RWPE1 (cell line): ENCODE measurements around the gene CISD1.

Experiments
- CTCF ChIA-PET: fragments of 350-600 bp; sonication (Branson Sonifier 250); formaldehyde crosslinking; extraction: SDS; loops from one replicate; lab custom pipeline; 2021; lab: Yijun Ruan, JAX
- POLR2A ChIA-PET: fragments of 400-600 bp; formaldehyde crosslinking; extraction: SDS; loops from one replicate; lab custom pipeline; 2020; ENCODE audit warnings: antibody characterized with exemption; ENCODE audit not compliant: low non-redundant PET; lab: Yijun Ruan, JAX
- DNase-seq: peaks from one replicate; pipeline ENCODE4 v3.0.0; 2012; ENCODE audit warnings: low spot score
- H3K27ac ChIP-seq: fragments of 450-650 bp; 2 replicates; pipeline ENCODE4 v1.5.1; 2017
- TF ChIP-seq, protein P1 (sequence below): fragments of 450-650 bp; conservative IDR thresholded peaks from 2 replicates; pipeline ENCODE4 v1.5.1; 2017; ENCODE audit warnings: low read depth, mild to moderate bottlenecking

The CISD1 gene

DNA sequence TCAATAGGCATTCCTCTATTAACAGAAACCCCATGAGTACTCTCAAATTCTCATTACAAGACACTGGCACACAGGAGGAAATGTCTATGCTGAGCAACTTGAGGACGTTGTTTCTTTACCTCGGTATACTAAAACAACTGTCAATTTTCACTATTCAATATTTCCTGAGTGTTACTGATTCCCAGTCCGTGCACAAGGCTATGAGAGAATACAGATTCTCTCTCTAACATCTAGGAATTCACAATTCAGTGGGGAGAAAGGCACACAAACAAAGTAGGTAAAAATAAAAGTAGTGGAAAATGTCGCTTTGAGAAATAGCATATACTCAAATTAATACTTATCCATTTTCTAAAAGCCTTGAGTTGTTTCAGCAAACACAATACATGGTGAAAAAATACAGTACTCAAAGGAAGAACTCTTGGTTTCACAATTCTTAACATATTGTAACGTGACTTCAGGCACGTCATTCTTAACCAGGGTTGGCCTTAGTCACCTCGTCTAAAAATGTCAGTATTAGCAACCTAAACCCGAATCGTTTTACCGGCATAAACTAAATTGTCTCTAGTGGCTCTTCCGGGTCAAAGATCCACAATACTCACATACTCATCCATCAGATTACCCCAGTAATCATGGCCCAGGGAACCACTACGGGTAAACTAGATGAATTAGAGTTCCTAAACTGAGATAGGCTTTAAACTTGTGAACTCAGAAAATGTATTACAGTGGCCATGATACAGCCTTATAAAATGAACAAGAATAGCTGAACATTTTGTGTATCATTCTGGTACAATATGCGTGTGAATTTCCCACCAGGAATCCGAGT is 2.7 kb upstream of the CISD1 start:
- POLR2A ChIA-PET, result no interaction called here
- TF ChIP-seq, protein P1, sequence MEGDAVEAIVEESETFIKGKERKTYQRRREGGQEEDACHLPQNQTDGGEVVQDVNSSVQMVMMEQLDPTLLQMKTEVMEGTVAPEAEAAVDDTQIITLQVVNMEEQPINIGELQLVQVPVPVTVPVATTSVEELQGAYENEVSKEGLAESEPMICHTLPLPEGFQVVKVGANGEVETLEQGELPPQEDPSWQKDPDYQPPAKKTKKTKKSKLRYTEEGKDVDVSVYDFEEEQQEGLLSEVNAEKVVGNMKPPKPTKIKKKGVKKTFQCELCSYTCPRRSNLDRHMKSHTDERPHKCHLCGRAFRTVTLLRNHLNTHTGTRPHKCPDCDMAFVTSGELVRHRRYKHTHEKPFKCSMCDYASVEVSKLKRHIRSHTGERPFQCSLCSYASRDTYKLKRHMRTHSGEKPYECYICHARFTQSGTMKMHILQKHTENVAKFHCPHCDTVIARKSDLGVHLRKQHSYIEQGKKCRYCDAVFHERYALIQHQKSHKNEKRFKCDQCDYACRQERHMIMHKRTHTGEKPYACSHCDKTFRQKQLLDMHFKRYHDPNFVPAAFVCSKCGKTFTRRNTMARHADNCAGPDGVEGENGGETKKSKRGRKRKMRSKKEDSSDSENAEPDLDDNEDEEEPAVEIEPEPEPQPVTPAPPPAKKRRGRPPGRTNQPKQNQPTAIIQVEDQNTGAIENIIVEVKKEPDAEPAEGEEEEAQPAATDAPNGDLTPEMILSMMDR, result no peak
- peak overlapping the region; percentile 99 for H3K27ac ChIP-seq
- CTCF ChIA-PET, result no interaction called here
- peak; percentile 22 for DNase-seq

DNA sequence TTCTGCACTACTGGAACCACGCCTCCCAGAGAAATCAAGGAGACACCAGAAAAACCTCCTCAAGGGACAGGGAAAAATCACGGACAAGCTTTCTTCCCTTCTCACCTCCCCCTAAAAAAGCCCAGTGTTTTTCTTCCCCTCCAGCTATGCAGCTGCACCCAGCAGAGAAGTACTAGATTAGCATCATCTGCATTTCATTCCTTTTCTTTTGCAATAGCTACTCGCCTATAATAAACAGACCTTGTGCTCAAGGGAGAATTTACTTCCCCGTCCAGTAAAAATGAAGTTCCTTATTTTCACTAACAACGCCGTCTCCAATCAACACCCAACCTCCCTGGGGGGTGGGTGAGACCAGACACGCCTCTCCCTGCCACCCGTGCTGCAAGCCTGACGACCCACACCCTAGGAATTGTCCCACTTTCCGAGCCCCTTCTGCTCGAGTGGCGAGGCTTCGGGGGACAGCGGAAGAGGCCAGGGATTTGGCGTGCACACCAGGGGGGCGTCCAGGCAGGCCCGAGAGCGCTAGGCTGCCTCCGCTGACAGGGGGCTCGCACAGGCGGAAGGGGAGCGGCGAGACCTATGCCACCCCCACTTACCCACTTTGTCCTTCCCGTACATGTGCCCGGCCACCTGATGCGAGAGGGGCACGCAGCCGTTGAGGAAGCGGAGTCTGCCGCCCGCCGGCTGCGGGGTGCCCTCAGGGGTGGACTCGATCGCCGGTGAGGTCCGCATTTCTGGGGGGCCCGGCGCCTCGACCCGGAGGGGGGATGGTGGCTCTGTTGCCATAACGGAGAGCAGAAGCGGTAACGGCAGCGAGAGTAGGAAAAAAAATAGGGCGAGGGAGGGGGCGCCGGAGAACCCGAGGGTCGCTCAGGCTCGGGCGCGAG is 1.9 kb upstream of the CISD1 start:
- POLR2A ChIA-PET, result interaction anchor here (0.6 kb wide), 1 partner anchor 117 kb away, joined by 3 read pairs; no protein-coding TSS in a partner anchor

GRCh38 chr10:58267713-58268453 is 1.1 kb upstream of the CISD1 start, which contains the start of gene IPMK:
Gene IPMK, minus strand, starts transcription at chr10:58267894. Its CDS starts 283 bp downstream, at chr10:58267611.
- DNase-seq, result peak; percentile 74
- ChIA-PET POLR2A (interaction anchor here (0.6 kb wide), 1 partner anchor 116 kb away, joined by 3 read pairs; no protein-coding TSS in a partner anchor), CTCF (no interaction called here)
- peak within 1 kb of the TSS; percentile 99 for H3K27ac ChIP-seq
- TF ChIP-seq, protein P1, result no peak

More for the DNA sequence above, 1.9 kb upstream of the CISD1 start:
- H3K27ac ChIP-seq, result peak overlapping the region; percentile 99
- peak; percentile 37 for DNase-seq
- CTCF ChIA-PET, result no interaction called here
- TF ChIP-seq, protein P1, result no peak

GRCh38 chr10:58268454-58268945 is 462 bp upstream of the CISD1 start:
- POLR2A ChIA-PET, result no interaction called here
- DNase-seq, result no peak
- CTCF ChIA-PET, result no interaction called here
- H3K27ac ChIP-seq, result peak overlapping the region; percentile 99
- TF ChIP-seq, protein P1, result no peak

DNA sequence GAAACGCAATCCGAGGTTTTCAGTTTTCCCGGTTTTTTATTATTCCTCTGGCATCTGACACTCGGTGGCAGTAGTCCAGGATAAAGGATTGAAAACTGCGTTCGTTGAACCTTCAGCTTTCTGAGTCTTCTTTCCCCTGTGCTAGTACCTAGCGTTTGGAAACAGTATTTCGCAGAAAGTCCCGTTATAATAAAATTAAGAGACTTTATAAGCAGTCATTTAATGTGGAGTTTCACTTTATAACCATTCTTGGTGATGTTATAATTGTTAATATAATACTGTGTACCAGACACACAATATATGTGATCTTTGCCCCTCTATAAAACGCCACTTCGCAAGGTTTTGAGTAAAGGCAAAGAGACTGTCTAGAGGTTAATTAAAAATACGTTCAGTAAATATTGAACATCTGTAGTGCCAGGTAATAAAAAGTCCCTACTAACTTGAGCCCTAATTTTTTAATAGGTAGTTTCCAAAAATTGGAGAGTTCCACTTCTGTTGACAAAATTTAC is 874 bp downstream of the CISD1 start:
- ChIA-PET POLR2A (no interaction called here), CTCF (no interaction called here)
- no peak for DNase-seq
- TF ChIP-seq, protein P1, result no peak
- H3K27ac ChIP-seq, result peak overlapping the region; percentile 99
